HEK293 (cell line): ENCODE data around the gene COQ8B.

Experiments used
- EGR2 ChIP-seq: fragments of 450-650 bp; formaldehyde crosslinking; IDR thresholded peaks from 2 replicates; pipeline ENCODE4 v1.5.1; 2016; ENCODE audit warnings: low read depth, missing biosample characterization, missing genetic modification characterization
- KLF16 ChIP-seq: fragments of 450-650 bp; formaldehyde crosslinking; IDR thresholded peaks from 2 replicates; pipeline ENCODE4 v1.5.1; 2017; ENCODE audit warnings: missing biosample characterization, missing genetic modification characterization
- MYNN ChIP-seq: fragments of 450-650 bp; formaldehyde crosslinking; IDR thresholded peaks from 2 replicates; pipeline ENCODE4 v1.5.1; 2016; ENCODE audit warnings: missing biosample characterization, missing genetic modification characterization, borderline replicate concordance
- PRDM1 ChIP-seq: fragments of 450-650 bp; formaldehyde crosslinking; IDR thresholded peaks from 2 replicates; pipeline ENCODE4; 2016; ENCODE audit warnings: missing biosample characterization, missing genetic modification characterization
- REPIN1 ChIP-seq: fragments of 450-650 bp; formaldehyde crosslinking; IDR thresholded peaks from 2 replicates; pipeline ENCODE4 v1.5.1; 2017; ENCODE audit warnings: missing biosample characterization, missing genetic modification characterization, low read depth
- TCF7L2 ChIP-seq: IDR thresholded peaks from 2 replicates; pipeline ENCODE4 v1.6.1; 2011; ENCODE audit warnings: low read depth, mild to moderate bottlenecking, inconsistent platforms, low read length, moderate library complexity, borderline replicate concordance
- ZBTB49 ChIP-seq: fragments of 450-650 bp; formaldehyde crosslinking; IDR thresholded peaks from 2 replicates; pipeline ENCODE4 v1.5.1; 2016; ENCODE audit warnings: missing biosample characterization, missing genetic modification characterization, low read depth
- ZBTB6 ChIP-seq: fragments of 450-650 bp; formaldehyde crosslinking; IDR thresholded peaks from 2 replicates; pipeline ENCODE4 v1.5.1; 2017; ENCODE audit warnings: missing biosample characterization, missing genetic modification characterization
- ZIC2 ChIP-seq: fragments of 450-650 bp; formaldehyde crosslinking; IDR thresholded peaks from 2 replicates; pipeline ENCODE4 v1.5.1; 2016; ENCODE audit warnings: missing biosample characterization, missing genetic modification characterization
- ZNF221 ChIP-seq: fragments of 450-650 bp; formaldehyde crosslinking; IDR thresholded peaks from 2 replicates; pipeline ENCODE4 v1.5.1; 2017; ENCODE audit warnings: missing biosample characterization, missing genetic modification characterization, borderline replicate concordance
- ZNF24 ChIP-seq: fragments of 450-650 bp; formaldehyde crosslinking; IDR thresholded peaks from 2 replicates; pipeline ENCODE4 v1.5.1; 2016; ENCODE audit warnings: missing biosample characterization, missing genetic modification characterization
- ZNF26 ChIP-seq: fragments of 450-650 bp; formaldehyde crosslinking; IDR thresholded peaks from 2 replicates; pipeline ENCODE4 v1.5.1; 2016; ENCODE audit warnings: missing biosample characterization, missing genetic modification characterization
- ZNF266 ChIP-seq: fragments of 450-650 bp; formaldehyde crosslinking; IDR thresholded peaks from 2 replicates; pipeline ENCODE4 v1.5.1; 2016; ENCODE audit warnings: missing biosample characterization, missing genetic modification characterization, low read depth
- ZNF302 ChIP-seq: fragments of 450-650 bp; formaldehyde crosslinking; IDR thresholded peaks from 2 replicates; pipeline ENCODE4 v1.5.1; 2016; ENCODE audit warnings: missing biosample characterization, missing genetic modification characterization, low read depth
- ZNF354C ChIP-seq: fragments of 450-650 bp; formaldehyde crosslinking; IDR thresholded peaks from 2 replicates; pipeline ENCODE4 v1.5.1; 2016; ENCODE audit warnings: missing biosample characterization, missing genetic modification characterization, low read depth, borderline replicate concordance
- ZNF426 ChIP-seq: fragments of 450-650 bp; formaldehyde crosslinking; IDR thresholded peaks from 2 replicates; pipeline ENCODE4 v1.5.1; 2017; ENCODE audit warnings: missing biosample characterization, missing genetic modification characterization, mild to moderate bottlenecking, inconsistent platforms, moderate library complexity
- ZNF514 ChIP-seq: fragments of 450-650 bp; formaldehyde crosslinking; IDR thresholded peaks from 2 replicates; pipeline ENCODE4 v1.5.1; 2016; ENCODE audit warnings: missing biosample characterization, missing genetic modification characterization
- ZNF521 ChIP-seq: fragments of 450-650 bp; formaldehyde crosslinking; IDR thresholded peaks from 2 replicates; pipeline ENCODE4 v1.5.1; 2017; ENCODE audit warnings: missing biosample characterization, mild to moderate bottlenecking, missing genetic modification characterization
- ZNF555 ChIP-seq: fragments of 450-650 bp; formaldehyde crosslinking; conservative IDR thresholded peaks from 2 replicates; pipeline ENCODE4 v1.5.1; 2017; ENCODE audit warnings: missing biosample characterization, mild to moderate bottlenecking, missing genetic modification characterization, inconsistent platforms
- ZNF560 ChIP-seq: fragments of 450-650 bp; formaldehyde crosslinking; IDR thresholded peaks from 2 replicates; pipeline ENCODE4 v1.5.1; 2017; ENCODE audit warnings: missing biosample characterization, missing genetic modification characterization, borderline replicate concordance
- ZNF571 ChIP-seq: fragments of 450-650 bp; formaldehyde crosslinking; IDR thresholded peaks from 2 replicates; pipeline ENCODE4 v1.5.0; 2017; ENCODE audit warnings: missing biosample characterization, missing genetic modification characterization
- ZNF707 ChIP-seq: fragments of 450-650 bp; formaldehyde crosslinking; IDR thresholded peaks from 2 replicates; pipeline ENCODE4 v1.5.1; 2016; ENCODE audit warnings: missing biosample characterization, missing genetic modification characterization
- ZNF747 ChIP-seq: fragments of 450-650 bp; formaldehyde crosslinking; IDR thresholded peaks from 2 replicates; pipeline ENCODE4 v1.5.1; 2016; ENCODE audit warnings: missing biosample characterization, missing genetic modification characterization
- ZNF768 ChIP-seq: fragments of 450-650 bp; formaldehyde crosslinking; IDR thresholded peaks from 2 replicates; pipeline ENCODE4 v1.5.1; 2018; ENCODE audit warnings: missing biosample characterization, mild to moderate bottlenecking, missing genetic modification characterization
- ZSCAN18 ChIP-seq: fragments of 450-650 bp; formaldehyde crosslinking; IDR thresholded peaks from 2 replicates; pipeline ENCODE4 v1.5.1; 2016; ENCODE audit warnings: missing biosample characterization, missing genetic modification characterization
- ZSCAN4 ChIP-seq: fragments of 450-650 bp; formaldehyde crosslinking; IDR thresholded peaks from 2 replicates; pipeline ENCODE4 v1.5.1; 2017; ENCODE audit warnings: missing biosample characterization, missing genetic modification characterization
- TF ChIP-seq, protein P1 (sequence below): fragments of 450-650 bp; formaldehyde crosslinking; IDR thresholded peaks from 2 replicates; pipeline ENCODE4 v1.5.1; 2016; ENCODE audit warnings: missing biosample characterization, missing genetic modification characterization

The COQ8B gene

DNA sequence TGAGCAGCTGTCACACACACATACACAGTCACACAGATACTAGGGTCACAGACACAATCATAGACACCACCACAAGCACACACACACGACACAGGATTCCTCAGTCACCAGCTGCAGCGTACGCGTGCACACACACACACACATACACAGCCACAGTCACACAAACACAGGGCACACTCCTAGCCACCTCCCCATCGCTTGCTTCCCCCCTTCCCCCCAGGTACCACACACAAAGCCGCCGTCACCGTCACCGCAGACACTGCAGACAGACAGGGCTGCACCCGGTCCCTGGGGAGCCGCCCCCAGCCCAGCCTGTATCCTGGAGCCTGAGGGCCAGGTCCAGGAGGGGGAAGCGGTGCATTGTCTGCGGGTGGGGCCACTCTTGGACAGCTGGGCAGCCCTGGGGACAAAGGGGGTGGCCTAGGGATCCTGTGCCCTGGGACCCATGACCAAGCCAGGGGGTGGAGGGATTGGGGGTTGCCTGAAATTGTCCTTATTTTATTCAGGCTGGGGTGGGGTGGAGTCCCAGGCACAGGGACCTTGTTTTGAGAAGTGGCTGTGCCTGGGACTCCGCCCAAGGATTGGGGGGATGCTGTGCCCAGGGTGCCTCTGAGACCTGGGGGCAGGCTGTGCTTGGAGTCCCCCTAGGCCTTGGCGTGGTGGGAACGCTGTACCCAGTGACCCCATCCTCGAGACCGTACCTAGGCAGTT lies 27.2 kb downstream of the COQ8B start (continued):
- TF ChIP-seq ZNF221 (tag by site-specific recombination), result no peak
- no peak for TF ChIP-seq ZNF514 (tag by site-specific recombination)
- no peak for TF ChIP-seq ZNF302
- no peak for TF ChIP-seq PRDM1 (tag by site-specific recombination)
- no peak for TF ChIP-seq ZNF266 (tag by site-specific recombination)
- no peak for TF ChIP-seq ZBTB49 (tag by site-specific recombination)
- TF ChIP-seq ZNF26 (tag by site-specific recombination), result no peak
- 0 out of 2 replicates have a peak, but pooled peaks have one; percentile 34 for TF ChIP-seq ZNF747 (tag by site-specific recombination)
- TF ChIP-seq ZNF768 (tag by site-specific recombination), result no peak
- no peak for TF ChIP-seq ZNF521 (tag by site-specific recombination)
- peak; percentile 59 for TF ChIP-seq ZSCAN4 (tag by site-specific recombination)
- no peak for TF ChIP-seq ZNF354C (tag by site-specific recombination)
- no peak for TF ChIP-seq ZBTB6
- TF ChIP-seq TCF7L2, result no peak
- peak; percentile 53 for TF ChIP-seq ZIC2 (tag by site-specific recombination)
- TF ChIP-seq ZNF24 (tag by site-specific recombination), result no peak
- TF ChIP-seq, protein P1, sequence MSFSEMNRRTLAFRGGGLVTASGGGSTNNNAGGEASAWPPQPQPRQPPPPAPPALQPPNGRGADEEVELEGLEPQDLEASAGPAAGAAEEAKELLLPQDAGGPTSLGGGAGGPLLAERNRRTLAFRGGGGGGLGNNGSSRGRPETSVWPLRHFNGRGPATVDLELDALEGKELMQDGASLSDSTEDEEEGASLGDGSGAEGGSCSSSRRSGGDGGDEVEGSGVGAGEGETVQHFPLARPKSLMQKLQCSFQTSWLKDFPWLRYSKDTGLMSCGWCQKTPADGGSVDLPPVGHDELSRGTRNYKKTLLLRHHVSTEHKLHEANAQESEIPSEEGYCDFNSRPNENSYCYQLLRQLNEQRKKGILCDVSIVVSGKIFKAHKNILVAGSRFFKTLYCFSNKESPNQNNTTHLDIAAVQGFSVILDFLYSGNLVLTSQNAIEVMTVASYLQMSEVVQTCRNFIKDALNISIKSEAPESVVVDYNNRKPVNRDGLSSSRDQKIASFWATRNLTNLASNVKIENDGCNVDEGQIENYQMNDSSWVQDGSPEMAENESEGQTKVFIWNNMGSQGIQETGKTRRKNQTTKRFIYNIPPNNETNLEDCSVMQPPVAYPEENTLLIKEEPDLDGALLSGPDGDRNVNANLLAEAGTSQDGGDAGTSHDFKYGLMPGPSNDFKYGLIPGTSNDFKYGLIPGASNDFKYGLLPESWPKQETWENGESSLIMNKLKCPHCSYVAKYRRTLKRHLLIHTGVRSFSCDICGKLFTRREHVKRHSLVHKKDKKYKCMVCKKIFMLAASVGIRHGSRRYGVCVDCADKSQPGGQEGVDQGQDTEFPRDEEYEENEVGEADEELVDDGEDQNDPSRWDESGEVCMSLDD (tag by site-specific recombination), result peak; percentile 40; the same call in 1 of the 2 replicates
- TF ChIP-seq ZSCAN18 (tag by site-specific recombination), result no peak
- no peak for TF ChIP-seq MYNN
- no peak for TF ChIP-seq ZNF555 (tag by site-specific recombination)
- TF ChIP-seq REPIN1 (tag by site-specific recombination), result no peak
- no peak for TF ChIP-seq ZNF426 (tag by site-specific recombination)
- TF ChIP-seq KLF16 (tag by site-specific recombination), result no peak
- no peak for TF ChIP-seq ZNF707 (tag by site-specific recombination)
- TF ChIP-seq ZNF560 (tag by site-specific recombination), result no peak
- peak; percentile 64 for TF ChIP-seq EGR2 (tag by site-specific recombination)
- no peak for TF ChIP-seq ZNF571
